ENCODE results near the gene OR52K1.

GRCh38 chr11:4459500-4459899 is 22.9 kb upstream of the OR52K1 start:
- TF ChIP-seq POLR2A (IDR thresholded peaks at IDR 0.05; ENCODE audit: borderline replicate concordance, extremely low read depth, insufficient read depth, insufficient read length) (no peak), EZH2 (IDR thresholded peaks at IDR 0.05) (no peak), EGR1 (IDR thresholded peaks at IDR 0.05; ENCODE audit: low read depth) (no peak), CTCF (IDR thresholded peaks at IDR 0.05 in 2 of 3, conservative IDR thresholded peaks at IDR 0.05 in 1 of 3; ENCODE audit: borderline replicate concordance in 1 of 3, insufficient read depth in 1 of 3, low read depth in 2 of 3, low read length in 2 of 3) (no peak), SRF (IDR thresholded peaks at IDR 0.05; ENCODE audit: low read depth) (no peak), YY1 (IDR thresholded peaks at IDR 0.05; ENCODE audit: extremely low read depth, insufficient replicate concordance, low read depth, low read length) (no peak), REST (IDR thresholded peaks at IDR 0.05; ENCODE audit: low read depth) (no peak), TCF7L2 (IDR thresholded peaks at IDR 0.05; ENCODE audit: borderline replicate concordance, extremely low read depth, insufficient read depth, insufficient read length) (no peak), MAX (IDR thresholded peaks at IDR 0.05) (no peak)

All from HCT116 (cell line).